Measurements from ENCODE around the gene COL9A1. TPM values are rescaled to one million over a fixed set of nuclear protein-coding genes. Genes with fewer than 3 reads are reported as not detected.

COL9A1 gene
- total RNA-seq, 1 donor, result not detected

- no peak for DNase-seq (ENCODE audit: low read depth)
- no peak for TF ChIP-seq CTCF (IDR thresholded peaks at IDR 0.05; ENCODE audit: insufficient read depth, low read length)
- H3K4me3 ChIP-seq (ENCODE audit: low read depth, low read length), result no peak overlapping the region
Measured at GRCh38 chr6:70292193-70292592, 10.7 kb downstream of the COL9A1 start.

GRCh38 chr6:70289299-70289698 is 13.6 kb downstream of the COL9A1 start:
- no peak for DNase-seq (ENCODE audit: low read depth)
- TF ChIP-seq CTCF (IDR thresholded peaks at IDR 0.05; ENCODE audit: insufficient read depth, low read length), result no peak
- no peak overlapping the region for H3K4me3 ChIP-seq (ENCODE audit: low read depth, low read length)

GRCh38 chr6:70286905-70287304 is 16.0 kb downstream of the COL9A1 start:
- no peak for TF ChIP-seq CTCF (IDR thresholded peaks at IDR 0.05; ENCODE audit: insufficient read depth, low read length)
- H3K4me3 ChIP-seq (ENCODE audit: low read depth, low read length), result no peak overlapping the region
- DNase-seq (ENCODE audit: low read depth), result no peak

- TF ChIP-seq CTCF (IDR thresholded peaks at IDR 0.05; ENCODE audit: insufficient read depth, low read length), result no peak
- H3K4me3 ChIP-seq (ENCODE audit: low read depth, low read length), result no peak overlapping the region
- no peak for DNase-seq (ENCODE audit: low read depth)
Measured at GRCh38 chr6:70285201-70285600, 17.7 kb downstream of the COL9A1 start.

GRCh38 chr6:70282919-70283461 is 19.9 kb downstream of the COL9A1 start:
- DNase-seq (ENCODE audit: low read depth), result no peak
- H3K4me3 ChIP-seq (ENCODE audit: low read depth, low read length), result no peak overlapping the region
- TF ChIP-seq CTCF (IDR thresholded peaks at IDR 0.05; ENCODE audit: insufficient read depth, low read length), result no peak

GRCh38 chr6:70282312-70282918 is 20.5 kb downstream of the COL9A1 start:
- H3K4me3 ChIP-seq (ENCODE audit: low read depth, low read length), result no peak overlapping the region
- no peak for TF ChIP-seq CTCF (IDR thresholded peaks at IDR 0.05; ENCODE audit: insufficient read depth, low read length)
- no peak for DNase-seq (ENCODE audit: low read depth)

- H3K4me3 ChIP-seq (ENCODE audit: low read depth, low read length), result no peak overlapping the region
- no peak for DNase-seq (ENCODE audit: low read depth)
Measured at GRCh38 chr6:70281923-70282311, 21.0 kb downstream of the COL9A1 start.

More at GRCh38 chr6:70281923-70282311, 21.0 kb downstream of the COL9A1 start:
- TF ChIP-seq CTCF (IDR thresholded peaks at IDR 0.05; ENCODE audit: insufficient read depth, low read length), result no peak
